Islet of Langerhans (tissue), 1 donor: ENCODE data around the gene AQP1.

Experiments
- FAIRE-seq: peaks from one replicate; lab custom pipeline; 2011; peaks lifted over from hg19 to GRCh38; lab: Jason Lieb, UNC

Gene AQP1

GRCh38 chr7:30921540-30922401 is 10.1 kb downstream of the AQP1 start:
- FAIRE-seq = no peak

GRCh38 chr7:30922596-30922995 is 10.9 kb downstream of the AQP1 start:
- no peak for FAIRE-seq

GRCh38 chr7:30923009-30923773 is 11.5 kb downstream of the AQP1 start:
- FAIRE-seq = no peak

- FAIRE-seq = no peak
Measured at GRCh38 chr7:30923774-30924413, 12.2 kb downstream of the AQP1 start.

- no peak for FAIRE-seq
Measured at GRCh38 chr7:30924624-30925023, 13.0 kb downstream of the AQP1 start.

GRCh38 chr7:30925117-30925516 is 13.5 kb downstream of the AQP1 start:
- no peak for FAIRE-seq

- FAIRE-seq = no peak
Measured at GRCh38 chr7:30925913-30926312, 14.3 kb downstream of the AQP1 start.

- FAIRE-seq = no peak
Measured at GRCh38 chr7:30926313-30926712, 14.7 kb downstream of the AQP1 start.

- FAIRE-seq = no peak
Measured at GRCh38 chr7:30927040-30927439, 15.4 kb downstream of the AQP1 start.

GRCh38 chr7:30927559-30927958 is 15.9 kb downstream of the AQP1 start:
- no peak for FAIRE-seq

GRCh38 chr7:30928254-30928872 is 16.7 kb downstream of the AQP1 start:
- FAIRE-seq = no peak

GRCh38 chr7:30929686-30930085 is 18.0 kb downstream of the AQP1 start:
- FAIRE-seq = no peak

GRCh38 chr7:30930621-30931020 is 19.0 kb downstream of the AQP1 start:
- no peak for FAIRE-seq

- no peak for FAIRE-seq
Measured at GRCh38 chr7:30931161-30931928, 19.7 kb downstream of the AQP1 start.

- FAIRE-seq = no peak
Measured at GRCh38 chr7:30931929-30932540, 20.4 kb downstream of the AQP1 start.

- no peak for FAIRE-seq
Measured at GRCh38 chr7:30932562-30932961, 20.9 kb downstream of the AQP1 start.

GRCh38 chr7:30933124-30933974 is 21.7 kb downstream of the AQP1 start:
- FAIRE-seq = no peak

GRCh38 chr7:30934225-30934624 is 22.6 kb downstream of the AQP1 start:
- FAIRE-seq = no peak

GRCh38 chr7:30934732-30935568 is 23.3 kb downstream of the AQP1 start:
- FAIRE-seq = no peak

GRCh38 chr7:30935569-30935877 is 23.9 kb downstream of the AQP1 start:
- FAIRE-seq = no peak
